ENCODE data around the gene SMYD3. TPM values are rescaled to one million over a fixed set of nuclear protein-coding genes. Genes with fewer than 3 reads are reported as not detected.

Gene SMYD3
- total and polyA plus RNA-seq, 11 donors: 6.3 to 12.1 (median 9.5) TPM

- peak overlapping the region in 1 of 12 donors; percentile 6 for H3K4me3 ChIP-seq
- no peaks in the 10 kb centered on the region for H3K27me3 ChIP-seq
- H3K27ac ChIP-seq: no peak overlapping the region
- no peak for DNase-seq
- intact Hi-C loops (cut with DNase I): loop anchor here in 6 of 10 donors (10.0 kb wide), 2 partner anchors 99 to 959 kb away; partner anchors contain the start of gene KIF26B (in 3 of the 6)
- TF ChIP-seq, protein P1, sequence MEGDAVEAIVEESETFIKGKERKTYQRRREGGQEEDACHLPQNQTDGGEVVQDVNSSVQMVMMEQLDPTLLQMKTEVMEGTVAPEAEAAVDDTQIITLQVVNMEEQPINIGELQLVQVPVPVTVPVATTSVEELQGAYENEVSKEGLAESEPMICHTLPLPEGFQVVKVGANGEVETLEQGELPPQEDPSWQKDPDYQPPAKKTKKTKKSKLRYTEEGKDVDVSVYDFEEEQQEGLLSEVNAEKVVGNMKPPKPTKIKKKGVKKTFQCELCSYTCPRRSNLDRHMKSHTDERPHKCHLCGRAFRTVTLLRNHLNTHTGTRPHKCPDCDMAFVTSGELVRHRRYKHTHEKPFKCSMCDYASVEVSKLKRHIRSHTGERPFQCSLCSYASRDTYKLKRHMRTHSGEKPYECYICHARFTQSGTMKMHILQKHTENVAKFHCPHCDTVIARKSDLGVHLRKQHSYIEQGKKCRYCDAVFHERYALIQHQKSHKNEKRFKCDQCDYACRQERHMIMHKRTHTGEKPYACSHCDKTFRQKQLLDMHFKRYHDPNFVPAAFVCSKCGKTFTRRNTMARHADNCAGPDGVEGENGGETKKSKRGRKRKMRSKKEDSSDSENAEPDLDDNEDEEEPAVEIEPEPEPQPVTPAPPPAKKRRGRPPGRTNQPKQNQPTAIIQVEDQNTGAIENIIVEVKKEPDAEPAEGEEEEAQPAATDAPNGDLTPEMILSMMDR (IDR thresholded peaks at IDR 0.05): no peak
- no peak for TF ChIP-seq POLR2A (IDR thresholded peaks at IDR 0.05)
- no peaks in the 10 kb centered on the region for H3K9me3 ChIP-seq
- H3K4me1 ChIP-seq: peaks cover 0 to 8% (median 0%) of the 10 kb centered on the region in 12 donors
- peak in 1 of 4 donors; percentile 37 for ATAC-seq
- H3K36me3 ChIP-seq: no peaks in the 10 kb centered on the region
- WGBS, 4 donors: 48 to 63% (median 61%) methylated on average over 8 of the region's 8 CpGs
These were observed 393.5 kb downstream of the SMYD3 start for GRCh38 chr1:246113555-246114095.

DNA sequence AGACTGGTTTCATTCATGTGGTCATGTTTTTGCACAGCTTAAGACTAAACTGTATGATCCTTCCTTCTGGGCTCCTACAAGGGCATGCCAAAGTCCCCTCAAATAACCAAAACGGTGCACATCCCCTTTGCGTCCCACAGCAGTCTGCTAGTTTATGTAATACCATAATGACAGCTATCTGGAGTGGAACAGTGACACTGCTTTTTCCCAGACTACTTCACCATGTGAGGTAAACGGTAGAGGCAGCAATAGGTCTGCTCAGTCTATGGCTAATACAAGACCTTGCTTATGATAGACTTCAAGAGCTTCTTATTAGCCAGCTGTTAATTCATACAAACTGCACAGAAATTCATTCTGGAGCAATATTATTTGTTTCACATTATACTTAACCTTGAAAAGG, 395.5 kb downstream of the SMYD3 start:
- no peaks in the 10 kb centered on the region for H3K27me3 ChIP-seq
- H3K27ac ChIP-seq: no peak overlapping the region
- intact Hi-C loops (cut with DNase I): loop anchor here in 6 of 10 donors (10.0 kb wide), 2 partner anchors 97 to 957 kb away; partner anchors contain the start of gene KIF26B (in 3 of the 6)
- H3K4me3 ChIP-seq: no peak overlapping the region
- no peak for TF ChIP-seq POLR2A (IDR thresholded peaks at IDR 0.05)
- TF ChIP-seq, protein P1 (IDR thresholded peaks at IDR 0.05): no peak
- DNase-seq (no peak), ATAC-seq (peak in 1 of 4 donors; percentile 27)
- no peaks in the 10 kb centered on the region for H3K9me3 ChIP-seq
- no peaks in the 10 kb centered on the region for H3K36me3 ChIP-seq
- no peaks in the 10 kb centered on the region for H3K4me1 ChIP-seq
- WGBS, 4 donors: 73 to 81% (median 77%) methylated on average over 3 of the region's 3 CpGs

- TF ChIP-seq, protein P1 (IDR thresholded peaks at IDR 0.05): no peak
- TF ChIP-seq POLR2A (IDR thresholded peaks at IDR 0.05): no peak
- 89 to 96% (median 90%) methylated on average over 13 of the region's 13 CpGs for WGBS, 4 donors
- no peak for ATAC-seq
- Histone ChIP-seq H3K27me3 (no peaks in the 10 kb centered on the region), H3K4me3 (no peak overlapping the region), H3K27ac (peak overlapping the region in 1 of 12 donors; percentile 64), H3K36me3 (no peaks in the 10 kb centered on the region), H3K4me1 (no peaks in the 10 kb centered on the region), H3K9me3 (no peaks in the 10 kb centered on the region)
- intact Hi-C loops (cut with DNase I): loop anchor here in 6 of 10 donors (10.0 kb wide), 2 partner anchors 96 to 956 kb away; partner anchors contain the start of gene KIF26B (in 3 of the 6)
- no peak for DNase-seq
These were observed 396.5 kb downstream of the SMYD3 start for GRCh38 chr1:246110343-246111219.

DNA sequence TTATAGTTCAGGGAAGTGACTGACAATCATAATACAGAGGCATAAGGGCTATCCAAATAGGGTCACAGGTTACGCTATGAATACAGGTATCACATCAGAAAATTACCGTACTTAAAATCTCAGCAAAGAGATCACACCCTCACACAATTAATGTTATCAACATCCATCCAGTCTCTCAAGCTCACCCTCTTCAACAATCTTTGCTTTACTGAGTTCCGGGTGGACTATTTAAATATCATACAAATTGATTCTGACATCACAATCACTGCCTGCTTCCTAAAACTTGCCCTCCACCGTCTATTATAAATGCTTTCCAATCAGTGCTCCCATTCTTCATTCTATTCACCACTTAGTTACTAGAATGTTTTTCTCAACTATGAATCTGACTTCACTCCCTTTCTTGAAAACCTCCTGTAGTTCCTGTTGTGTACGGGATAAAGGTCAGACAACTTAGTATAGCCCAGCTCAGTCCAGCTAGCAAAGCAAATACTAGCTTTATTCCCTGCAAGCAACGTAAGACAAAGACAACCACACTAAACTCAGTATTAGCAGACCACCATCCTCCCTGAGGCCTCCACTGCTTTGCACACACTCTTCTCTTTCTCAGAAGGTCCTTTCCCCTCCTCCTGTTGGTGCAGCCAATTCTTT, 398.7 kb downstream of the SMYD3 start:
- no peaks in the 10 kb centered on the region for H3K9me3 ChIP-seq
- no peak overlapping the region for H3K27ac ChIP-seq
- H3K27me3 ChIP-seq: no peaks in the 10 kb centered on the region
- H3K4me3 ChIP-seq: no peak overlapping the region
- H3K4me1 ChIP-seq: no peaks in the 10 kb centered on the region
- WGBS, 4 donors: 88 to 91% (median 88%) methylated on average over 6 of the region's 6 CpGs
- no peaks in the 10 kb centered on the region for H3K36me3 ChIP-seq
- ATAC-seq (no peak), DNase-seq (no peak)
- no peak for TF ChIP-seq POLR2A (IDR thresholded peaks at IDR 0.05)
- TF ChIP-seq, protein P1 (IDR thresholded peaks at IDR 0.05): no peak
- intact Hi-C loops (cut with DNase I): no loop called here

Measured in heart left ventricle (tissue), 16 donors.